K562 (cell line): ENCODE results near the gene GATAD2B. TPM values are rescaled to one million over a fixed set of nuclear protein-coding genes. Genes with fewer than 3 reads are reported as not detected.

ENCODE experiments used
- ATAC-seq: fragments of 200-7000 bp; cut with Tn5 transposase; 3 replicates; pipeline ENCODE4 v1.9.1; 2020; ENCODE audit warnings: moderate library complexity
- BruUV-seq: library from RNA; stranded (reverse); fragments of 400-500 nt; replicated peaks from 2 replicates; lab custom pipeline; 2021; lab: Mats Ljungman, UMichigan
- CTCF ChIA-PET: fragments of 300-600 bp; formaldehyde crosslinking; extraction: SDS; loops from one replicate; lab custom pipeline; 2021; ENCODE audit warnings: low intra/inter-chr PET ratio; lab: Yijun Ruan, JAX
- POLR2A ChIA-PET: fragments of 300-600, 350-650 bp; sonication (Branson Sonifier 250); formaldehyde crosslinking; extraction: SDS; loops from one replicate; lab custom pipeline; 2021; ENCODE audit warnings: antibody characterized with exemption, inconsistent platforms; lab: Yijun Ruan, JAX
- DNase-seq, 4 experiments: peaks; one replicate each; pipeline versions ENCODE4 v3.0.0 to v3.0.0-alpha.2; 2011 to 2018; ENCODE audit warnings: low spot score in 3 of 4, mixed read lengths in 3 of 4; ENCODE audit errors: extremely low read depth in 1 of 4
- FAIRE-seq: peaks from 2 replicates; lab custom pipeline; 2011; peaks lifted over from hg19 to GRCh38; lab: Jason Lieb, UNC
- H2AFZ ChIP-seq: 2 replicates; pipeline ENCODE4 v1.6.0; 2011; ENCODE audit warnings: low read depth, low read length, control low read depth, inconsistent platforms
- H3K27ac ChIP-seq: fragments of 200-600 bp; 3 replicates; pipeline ENCODE4 v1.8.0; 2011; ENCODE audit warnings: low read depth, mild to moderate bottlenecking, control low read depth, inconsistent platforms, low read length, moderate library complexity, mixed read lengths; ENCODE audit errors: extremely low read depth
- H3K27me3 ChIP-seq, 2 experiments: fragments of 300-600 bp in 1 of 2; 2 replicates in 1 of 2; 3 replicates in 1 of 2; pipeline versions ENCODE4 v1.6.0 to v1.8.0; 2011; ENCODE audit warnings: inconsistent platforms in 2 of 2, low read length in 2 of 2, mild to moderate bottlenecking in 1 of 2, mixed read lengths in 1 of 2, moderate library complexity in 1 of 2; ENCODE audit not compliant: control insufficient read depth in 2 of 2, insufficient read depth in 2 of 2
- H3K36me3 ChIP-seq: fragments of 300-600 bp; 3 replicates; pipeline ENCODE4 v1.8.0; 2011; ENCODE audit warnings: mild to moderate bottlenecking, low read length, inconsistent platforms; ENCODE audit not compliant: control insufficient read depth, insufficient read depth
- H3K4me1 ChIP-seq, 2 experiments: fragments of 200-600 bp in 1 of 2; replicated peaks in 1 of 2; 2 replicates in 1 of 2; 3 replicates in 1 of 2; pipeline versions ENCODE4 v1.5.1 to v1.8.0; 2011; ENCODE audit warnings: inconsistent platforms in 2 of 2, low read length in 2 of 2, mild to moderate bottlenecking in 1 of 2, mixed read lengths in 1 of 2, moderate library complexity in 1 of 2; ENCODE audit not compliant: control insufficient read depth in 2 of 2, insufficient read depth in 2 of 2
- H3K4me2 ChIP-seq: 2 replicates; pipeline ENCODE4 v1.6.1; 2011; ENCODE audit warnings: low read length, control low read depth, inconsistent platforms, mixed read lengths; ENCODE audit not compliant: insufficient read depth
- H3K4me3 ChIP-seq: fragments of 200-600 bp; sonication (generic), shearing (Covaris generic); 2 replicates; pipeline ENCODE4 v1.5.1; 2016; ENCODE audit warnings: control low read depth, inconsistent platforms
- H3K79me2 ChIP-seq: fragments of 200-600 bp; 3 replicates; pipeline ENCODE4 v1.8.0; 2011; ENCODE audit warnings: low read length, inconsistent platforms; ENCODE audit not compliant: control insufficient read depth, insufficient read depth
- H3K9ac ChIP-seq, 2 experiments: 2 replicates each; pipeline versions ENCODE4 v1.6.0 to v1.6.1; 2011; ENCODE audit warnings: low read depth in 2 of 2, low read length in 2 of 2, control low read depth in 1 of 2, inconsistent platforms in 1 of 2, mild to moderate bottlenecking in 1 of 2, mixed read lengths in 1 of 2; ENCODE audit not compliant: insufficient read depth in 1 of 2
- H3K9me1 ChIP-seq: one replicate; pipeline ENCODE4 v1.6.0; 2011; ENCODE audit warnings: inconsistent platforms, mild to moderate bottlenecking, low read length, moderate library complexity; ENCODE audit not compliant: control insufficient read depth, insufficient read depth
- H3K9me3 ChIP-seq: replicated peaks from 2 replicates; pipeline ENCODE4 v1.5.1; 2011; ENCODE audit warnings: low read depth, low read length, inconsistent platforms; ENCODE audit not compliant: control insufficient read depth, insufficient read depth
- H4K20me1 ChIP-seq: replicated peaks from 2 replicates; pipeline ENCODE4 v1.6.1; 2011; ENCODE audit warnings: low read length, inconsistent platforms, mixed read lengths; ENCODE audit not compliant: control insufficient read depth, insufficient read depth
- GTF3C2 ChIP-seq: IDR thresholded peaks from 3 replicates; pipeline ENCODE4 v1.6.1; 2011; ENCODE audit warnings: borderline replicate concordance, mild to moderate bottlenecking, moderate library complexity; ENCODE audit not compliant: insufficient read length; ENCODE audit errors: extremely low read depth
- KLF13 ChIP-seq: fragments of 450-650 bp; IDR thresholded peaks from 2 replicates; pipeline ENCODE4 v1.6.1; 2016; ENCODE audit warnings: missing genetic modification characterization, low read depth, mild to moderate bottlenecking, missing compliant biosample characterization, moderate library complexity, borderline replicate concordance
- NR1H2 ChIP-seq: sonication (generic); formaldehyde crosslinking; IDR thresholded peaks from 2 replicates; pipeline ENCODE4 v1.4.0; 2020; ENCODE audit warnings: mild to moderate bottlenecking, missing genetic modification reagents
- NR2C1 ChIP-seq, 2 experiments: fragments of 450-650 bp; IDR thresholded peaks; 2 replicates each; pipeline ENCODE4 v1.6.1; 2017; ENCODE audit warnings: mild to moderate bottlenecking in 2 of 2, antibody characterized with exemption in 1 of 2, inconsistent platforms in 1 of 2, missing compliant biosample characterization in 1 of 2, missing genetic modification characterization in 1 of 2
- RNF2 ChIP-seq: sonication (generic); IDR thresholded peaks from 2 replicates; pipeline ENCODE4 v1.6.1; 2016
- TBP ChIP-seq: optimal IDR thresholded peaks from 2 replicates; pipeline ENCODE3; 2011; ENCODE audit warnings: low read depth, low read length, improper control_type of control experiment
- ZHX1 ChIP-seq: fragments of 150-350 bp; conservative IDR thresholded peaks from 2 replicates; pipeline ENCODE4 v1.6.1; 2014; ENCODE audit warnings: low read length
- ZNF431 ChIP-seq: sonication (generic); formaldehyde crosslinking; IDR thresholded peaks from 2 replicates; pipeline ENCODE4 v1.8.0; 2022; ENCODE audit warnings: mild to moderate bottlenecking, missing genetic modification reagents
- ZNF717 ChIP-seq: fragments of 250-450 bp; sonication (Bioruptor Pico); IDR thresholded peaks from 2 replicates; pipeline ENCODE4 v1.5.0; 2021
- WGBS: fragments of 100-300 bp; shearing (Covaris generic); methylation state at CpG from one replicate; pipeline ENCODE4 v1.1.6; 2016; ENCODE audit warnings: low coverage, mixed read lengths; ENCODE audit not compliant: insufficient coverage; ENCODE audit errors: missing lambda C conversion rate; 5-methylcytosine and 5-hydroxymethylcytosine counted together
- in situ Hi-C: fragments of 300-500 bp; cut with MboI; formaldehyde crosslinking; loops from 4 replicates; pipeline ENCODE4 v1.15.0; 2018; ENCODE audit warnings: inconsistent platforms, mixed read lengths
- intact Hi-C: fragments of 100-400 bp; cut with micrococcal nuclease; formaldehyde crosslinking; loops from 2 replicates; pipeline ENCODE4 v1.14.2; 2022
- polyA plus RNA-seq, 8 experiments: library from polyadenylated mRNA; depleted of rRNA in 4 of 8; stranded (reverse) in 5 of 8; unstranded in 3 of 8; fragments of >200 nt; fragmentation: Nextera tagmentation in 2 of 8; fragmentation: Illumina TruSeq in 1 of 8; extraction: Ambion mirVana in 2 of 8; extraction: Trizol in 1 of 8; gene quantifications; 2 replicates each; pipeline versions ENCODE4 v1.2.1 to v1.2.3, GENCODE V29; 2011 to 2014; ENCODE audit warnings: inconsistent platforms in 1 of 8, missing spikeins in 1 of 8
- total RNA-seq, 7 experiments: library from RNA; depleted of rRNA in 6 of 7; stranded (reverse); fragments of >200 nt in 6 of 7; fragmentation: Illumina TruSeq in 2 of 7; extraction: Trizol in 2 of 7; gene quantifications; 2 replicates each; pipeline versions ENCODE4 v1.2.1 to v1.2.3, GENCODE V29; 2011 to 2021; ENCODE audit warnings: low replicate concordance in 1 of 7

Gene GATAD2B
- total and polyA plus RNA-seq, 9 of the 15 experiments (the other 6 are each of a cell fraction or from before 2014, with no cell fraction given): 1.5 to 40.2 (median 4.9) TPM

GRCh38 chr1:153919876-153920852 is 2.6 kb downstream of the GATAD2B start:
- H3K4me2 ChIP-seq: peak overlapping the region; percentile 99
- no peak overlapping the region for H2AFZ ChIP-seq
- peaks cover 21% of the 10 kb centered on the region for H4K20me1 ChIP-seq
- H3K4me1 ChIP-seq: peaks cover 9 to 30% of the 10 kb centered on the region in 2 experiments
- in situ Hi-C loops: no loop called here
- ChIA-PET CTCF (interaction anchor here (0.7 kb wide), 1 partner anchor 123 kb away, joined by 3 read pairs; no protein-coding TSS in a partner anchor), POLR2A (interaction anchor here (0.8 to 2.4 kb wide), 3 partner anchors 9 to 67 kb away, joined by 3 to 12 read pairs (median 5); no protein-coding TSS in a partner anchor)
- FAIRE-seq (peak; percentile 83), ATAC-seq (peak; percentile 50), DNase-seq (peak in 3 of 4 experiments; percentile 11 to 82 (median 59))
- H3K9me3 ChIP-seq: no peaks in the 10 kb centered on the region
- H3K79me2 ChIP-seq: peaks cover 71% of the 10 kb centered on the region
- intact Hi-C loops: loop anchor here (5.0 kb wide), 3 partner anchors 38 to 123 kb away; no protein-coding TSS in a partner anchor
- peaks cover 35% of the 10 kb centered on the region; the same call in 2 of the 3 replicates for H3K36me3 ChIP-seq
- peak overlapping the region; percentile 98 for H3K27ac ChIP-seq
- H3K4me3 ChIP-seq: peak overlapping the region; percentile 86
- WGBS: 18% methylated on average over 4 of the region's 4 CpGs
- peak overlapping the region; percentile 86 to 91; a peak in 3 of 4 replicates for H3K9ac ChIP-seq
- no peaks in the 10 kb centered on the region for H3K9me1 ChIP-seq
- BruUV-seq: no TSS peak
- no peaks in the 10 kb centered on the region for H3K27me3 ChIP-seq
- TF ChIP-seq ZNF431 (CRISPR knock-in tag) (no peak), TBP (peak; percentile 59), GTF3C2 (no peak), RNF2 (peak; percentile 58; the same call in 1 of the 2 replicates), ZNF717 (CRISPR knock-in tag) (no peak), NR1H2 (no peak), NR2C1 (IDR thresholded peaks at IDR 0.05) (no peak), NR2C1 (tag; IDR thresholded peaks at IDR 0.05) (no peak), KLF13 (tag) (no peak), ZHX1 (no peak)
